Suprapubic skin (tissue), 4 donors: ENCODE results near the gene SEPTIN3.

Source experiments
- EP300 ChIP-seq: sonication (generic); formaldehyde crosslinking; IDR thresholded peaks from one replicate; pipeline ENCODE4 v1.6.1; 2017; ENCODE audit warnings: antibody characterized with exemption
- POLR2A ChIP-seq, 2 donors: fragments of 450-650 bp; IDR thresholded peaks; one replicate each; pipeline ENCODE4 v1.6.1; 2017; ENCODE audit warnings: antibody characterized with exemption in 2 of 2, mild to moderate bottlenecking in 2 of 2, moderate library complexity in 2 of 2
- POLR2AphosphoS5 ChIP-seq, 3 donors: sonication (generic); formaldehyde crosslinking; IDR thresholded peaks; one replicate each; pipeline ENCODE4 v1.6.1; 2017; ENCODE audit warnings: antibody characterized with exemption in 3 of 3
- TF ChIP-seq, protein P1 (sequence below), 2 donors: fragments of 200-600 bp in 1 of 2; fragments of 450-650 bp in 1 of 2; sonication (generic) in 1 of 2; IDR thresholded peaks; one replicate each; pipeline ENCODE4 v1.5.1; 2016 to 2019; ENCODE audit warnings: antibody characterized with exemption in 2 of 2, mild to moderate bottlenecking in 1 of 2, moderate library complexity in 1 of 2

DNA sequence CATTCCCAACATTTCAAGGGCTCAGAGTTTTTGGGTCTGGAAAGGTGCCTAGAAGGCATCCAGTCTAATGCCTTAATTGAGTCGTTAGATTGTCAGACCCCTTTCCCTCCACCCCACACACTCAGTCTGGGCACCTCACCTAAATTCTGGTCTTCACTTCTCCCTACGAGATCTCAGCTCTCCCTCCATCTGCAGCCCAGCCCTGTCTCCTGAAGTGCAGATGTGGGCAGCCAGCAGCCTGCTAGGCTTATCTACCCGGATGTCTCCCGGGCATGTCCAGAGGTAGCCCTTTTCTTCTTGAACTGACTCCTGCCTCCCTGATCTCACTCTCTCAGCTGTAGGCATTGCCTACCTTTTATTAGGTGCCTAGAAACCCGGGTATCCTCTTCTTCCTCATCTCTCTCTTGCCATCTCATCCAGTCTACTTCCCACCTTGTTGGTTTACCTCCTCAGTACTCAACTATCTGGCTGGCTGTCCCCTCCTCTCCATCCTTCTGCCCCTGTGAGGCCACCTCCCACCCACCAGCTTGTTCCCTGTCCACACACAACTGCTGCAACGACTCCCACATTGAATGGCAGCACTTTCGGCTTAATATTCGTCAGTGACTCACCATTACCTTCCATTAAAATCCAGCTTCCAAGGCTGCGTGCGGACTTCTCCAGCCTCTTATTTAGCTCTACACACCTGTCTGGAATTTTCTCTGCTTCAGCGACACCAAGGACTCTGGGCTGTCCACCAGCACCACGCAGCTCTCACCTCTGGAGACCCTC lies 6.2 kb downstream of the SEPTIN3 start:
- no peak for TF ChIP-seq POLR2A (IDR thresholded peaks at IDR 0.05)
- TF ChIP-seq, protein P1, sequence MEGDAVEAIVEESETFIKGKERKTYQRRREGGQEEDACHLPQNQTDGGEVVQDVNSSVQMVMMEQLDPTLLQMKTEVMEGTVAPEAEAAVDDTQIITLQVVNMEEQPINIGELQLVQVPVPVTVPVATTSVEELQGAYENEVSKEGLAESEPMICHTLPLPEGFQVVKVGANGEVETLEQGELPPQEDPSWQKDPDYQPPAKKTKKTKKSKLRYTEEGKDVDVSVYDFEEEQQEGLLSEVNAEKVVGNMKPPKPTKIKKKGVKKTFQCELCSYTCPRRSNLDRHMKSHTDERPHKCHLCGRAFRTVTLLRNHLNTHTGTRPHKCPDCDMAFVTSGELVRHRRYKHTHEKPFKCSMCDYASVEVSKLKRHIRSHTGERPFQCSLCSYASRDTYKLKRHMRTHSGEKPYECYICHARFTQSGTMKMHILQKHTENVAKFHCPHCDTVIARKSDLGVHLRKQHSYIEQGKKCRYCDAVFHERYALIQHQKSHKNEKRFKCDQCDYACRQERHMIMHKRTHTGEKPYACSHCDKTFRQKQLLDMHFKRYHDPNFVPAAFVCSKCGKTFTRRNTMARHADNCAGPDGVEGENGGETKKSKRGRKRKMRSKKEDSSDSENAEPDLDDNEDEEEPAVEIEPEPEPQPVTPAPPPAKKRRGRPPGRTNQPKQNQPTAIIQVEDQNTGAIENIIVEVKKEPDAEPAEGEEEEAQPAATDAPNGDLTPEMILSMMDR (IDR thresholded peaks at IDR 0.05) = no peak
- TF ChIP-seq EP300 = no peak
- TF ChIP-seq POLR2AphosphoS5 (IDR thresholded peaks at IDR 0.05) = no peak
